HEK293 (cell line): ENCODE measurements around the gene ZNF280D.
A peak's percentile ranks its signal among the peaks of the same experiment; 100 is the strongest.

Experiments
- CTCF ChIA-PET: fragments of 350-600 bp; formaldehyde crosslinking; extraction: SDS; loops from one replicate; lab custom pipeline; 2021; ENCODE audit warnings: antibody characterized with exemption; lab: Yijun Ruan, JAX
- POLR2A ChIA-PET: fragments of 300-600 bp; formaldehyde crosslinking; extraction: SDS; loops from one replicate; lab custom pipeline; 2020; ENCODE audit warnings: antibody characterized with exemption, inconsistent platforms; lab: Yijun Ruan, JAX
- H3K27ac ChIP-seq: fragments of 200-500 bp; sonication (Bioruptor generic); 2 replicates; pipeline ENCODE4 v1.5.1; 2014; ENCODE audit warnings: low read depth, low read length, control low read depth, inconsistent platforms; ENCODE audit errors: extremely low read depth
- H3K36me3 ChIP-seq, 2 experiments: fragments of 200-500 bp in 1 of 2; sonication (Bioruptor generic) in 1 of 2; 1 replicate in 1 of 2; 2 replicates in 1 of 2; pipeline ENCODE4 v1.5.1; 2014 to 2017; ENCODE audit warnings: inconsistent platforms in 2 of 2, low read length in 2 of 2; ENCODE audit not compliant: control insufficient read depth in 2 of 2, insufficient read depth in 1 of 2
- H3K4me1 ChIP-seq: fragments of 200-500 bp; sonication (Bioruptor generic); 2 replicates; pipeline ENCODE4 v1.5.1; 2014; ENCODE audit warnings: mild to moderate bottlenecking, low read length, inconsistent platforms; ENCODE audit not compliant: control insufficient read depth, insufficient read depth
- H3K4me3 ChIP-seq: 2 replicates; pipeline ENCODE4 v1.5.1; 2011; ENCODE audit warnings: low read depth, mild to moderate bottlenecking, control low read depth, low read length, moderate library complexity
- H3K9me3 ChIP-seq: fragments of 200-500 bp; sonication (Bioruptor generic); 2 replicates; pipeline ENCODE4 v1.5.1; 2014; ENCODE audit warnings: low read depth, low read length, inconsistent platforms; ENCODE audit not compliant: control insufficient read depth, insufficient read depth
- CTCF ChIP-seq: fragments of 450-650 bp; formaldehyde crosslinking; IDR thresholded peaks from 2 replicates; pipeline ENCODE4 v1.5.1; 2016; ENCODE audit warnings: missing biosample characterization, missing genetic modification characterization
- FEZF1 ChIP-seq: fragments of 450-650 bp; formaldehyde crosslinking; IDR thresholded peaks from 2 replicates; pipeline ENCODE4 v1.5.1; 2016; ENCODE audit warnings: missing biosample characterization, missing genetic modification characterization
- HOXD13 ChIP-seq: sonication (generic); formaldehyde crosslinking; IDR thresholded peaks from 2 replicates; pipeline ENCODE4 v1.8.0; 2022; ENCODE audit warnings: missing genetic modification reagents, borderline replicate concordance
- KLF10 ChIP-seq: fragments of 450-650 bp; IDR thresholded peaks from 2 replicates; pipeline ENCODE4 v1.5.1; 2018; ENCODE audit warnings: missing biosample characterization, mild to moderate bottlenecking, missing genetic modification characterization
- KLF17 ChIP-seq: fragments of 450-650 bp; formaldehyde crosslinking; IDR thresholded peaks from 2 replicates; pipeline ENCODE4 v1.5.1; 2016; ENCODE audit warnings: missing biosample characterization, missing genetic modification characterization
- PRDM1 ChIP-seq: fragments of 450-650 bp; formaldehyde crosslinking; IDR thresholded peaks from 2 replicates; pipeline ENCODE4; 2016; ENCODE audit warnings: missing biosample characterization, missing genetic modification characterization
- SALL2 ChIP-seq: fragments of 450-650 bp; formaldehyde crosslinking; IDR thresholded peaks from 2 replicates; pipeline ENCODE4 v1.5.0; 2017; ENCODE audit warnings: missing biosample characterization, mild to moderate bottlenecking, missing genetic modification characterization, borderline replicate concordance
- SETDB1 ChIP-seq: IDR thresholded peaks from one replicate; pipeline ENCODE4 v1.6.1; 2017; ENCODE audit warnings: mild to moderate bottlenecking, low read length, moderate library complexity, mixed read lengths; ENCODE audit not compliant: insufficient read length
- TCF7L2 ChIP-seq: IDR thresholded peaks from 2 replicates; pipeline ENCODE4 v1.6.1; 2011; ENCODE audit warnings: low read depth, mild to moderate bottlenecking, inconsistent platforms, low read length, moderate library complexity, borderline replicate concordance
- WT1 ChIP-seq: fragments of 450-650 bp; formaldehyde crosslinking; IDR thresholded peaks from 2 replicates; pipeline ENCODE4 v1.5.1; 2016; ENCODE audit warnings: missing biosample characterization, missing genetic modification characterization
- ZBTB20 ChIP-seq: fragments of 450-650 bp; formaldehyde crosslinking; IDR thresholded peaks from 2 replicates; pipeline ENCODE4 v1.5.1; 2016; ENCODE audit warnings: missing biosample characterization, missing genetic modification characterization
- ZBTB8A ChIP-seq: fragments of 450-650 bp; formaldehyde crosslinking; IDR thresholded peaks from 2 replicates; pipeline ENCODE4 v1.5.1; 2016; ENCODE audit warnings: missing biosample characterization, missing genetic modification characterization
- ZFP37 ChIP-seq: fragments of 450-650 bp; formaldehyde crosslinking; IDR thresholded peaks from 2 replicates; pipeline ENCODE4 v1.5.1; 2016; ENCODE audit warnings: missing biosample characterization, missing genetic modification characterization
- ZFP69B ChIP-seq: fragments of 450-650 bp; formaldehyde crosslinking; IDR thresholded peaks from 2 replicates; pipeline ENCODE4 v1.5.1; 2016; ENCODE audit warnings: missing biosample characterization, missing genetic modification characterization
- ZNF133 ChIP-seq: fragments of 450-650 bp; formaldehyde crosslinking; IDR thresholded peaks from 2 replicates; pipeline ENCODE4 v1.5.1; 2016; ENCODE audit warnings: missing biosample characterization, missing genetic modification characterization
- ZNF214 ChIP-seq: fragments of 450-650 bp; formaldehyde crosslinking; IDR thresholded peaks from 2 replicates; pipeline ENCODE4 v1.5.1; 2017; ENCODE audit warnings: missing biosample characterization, mild to moderate bottlenecking, missing genetic modification characterization, borderline replicate concordance
- ZNF335 ChIP-seq: fragments of 450-650 bp; formaldehyde crosslinking; conservative IDR thresholded peaks from 2 replicates; pipeline ENCODE4 v1.5.1; 2016; ENCODE audit warnings: missing biosample characterization, missing genetic modification characterization
- ZNF391 ChIP-seq: fragments of 450-650 bp; formaldehyde crosslinking; IDR thresholded peaks from 2 replicates; pipeline ENCODE4 v1.5.1; 2016; ENCODE audit warnings: low read depth, missing biosample characterization, missing genetic modification characterization, borderline replicate concordance
- ZNF544 ChIP-seq: fragments of 450-650 bp; formaldehyde crosslinking; IDR thresholded peaks from 2 replicates; pipeline ENCODE4 v1.5.0; 2017; ENCODE audit warnings: missing biosample characterization, missing genetic modification characterization
- ZNF548 ChIP-seq: fragments of 450-650 bp; formaldehyde crosslinking; IDR thresholded peaks from 2 replicates; pipeline ENCODE4 v1.5.1; 2016; ENCODE audit warnings: missing biosample characterization, missing genetic modification characterization
- ZNF558 ChIP-seq: fragments of 450-650 bp; formaldehyde crosslinking; IDR thresholded peaks from 2 replicates; pipeline ENCODE4 v1.5.1; 2016; ENCODE audit warnings: missing biosample characterization, missing genetic modification characterization
- ZNF571 ChIP-seq: fragments of 450-650 bp; formaldehyde crosslinking; IDR thresholded peaks from 2 replicates; pipeline ENCODE4 v1.5.0; 2017; ENCODE audit warnings: missing biosample characterization, missing genetic modification characterization
- ZNF626 ChIP-seq: fragments of 450-650 bp; sonication (Bioruptor Pico); formaldehyde crosslinking; IDR thresholded peaks from 2 replicates; pipeline ENCODE4 v1.5.1; 2018; ENCODE audit warnings: missing biosample characterization, missing genetic modification characterization, inconsistent platforms

ZNF280D gene

GRCh38 chr15:56734013-56734635 lies 815 bp upstream of the ZNF280D start:
- Histone ChIP-seq H3K27ac (no peak overlapping the region), H3K36me3 (peaks cover 0 to 5% of the 10 kb centered on the region in 2 experiments; a peak in 1 of 3 replicates), H3K9me3 (no peaks in the 10 kb centered on the region), H3K4me3 (no peak overlapping the region), H3K4me1 (peaks cover 5% of the 10 kb centered on the region)
- POLR2A ChIA-PET, result interaction anchor here (0.7 to 1.0 kb wide), 2 partner anchors 11 to 65 kb away, joined by 3 read pairs; no protein-coding TSS in a partner anchor
- CTCF ChIA-PET, result interaction anchor here (0.6 kb wide), 1 partner anchor 808 kb away, joined by 4 read pairs; no protein-coding TSS in a partner anchor
- TF ChIP-seq ZNF626 (tag by site-specific recombination) (peak; percentile 16; the same call in 1 of the 2 replicates), SETDB1 (peak; percentile 49), ZNF571 (no peak)
- TF ChIP-seq, all 188 proteins: peak for 2

- TF ChIP-seq ZNF544 (tag by site-specific recombination) (no peak), ZBTB8A (tag by site-specific recombination) (0 out of 2 replicates have a peak, but pooled peaks have one; percentile 29), ZNF558 (tag by site-specific recombination) (no peak), ZFP37 (tag by site-specific recombination) (0 out of 2 replicates have a peak, but pooled peaks have one; percentile 17), ZBTB20 (tag by site-specific recombination) (peak; percentile 34; the same call in 1 of the 2 replicates), ZNF335 (tag by site-specific recombination) (peak; percentile 27; the same call in 1 of the 2 replicates)
- peaks cover 5% of the 10 kb centered on the region for H3K4me1 ChIP-seq
- H3K9me3 ChIP-seq, result no peaks in the 10 kb centered on the region
- peak overlapping the region; percentile 93 for H3K27ac ChIP-seq
- ChIA-PET CTCF (no interaction called here), POLR2A (interaction anchor here (1.0 kb wide), 1 partner anchor 13 kb away, joined by 3 read pairs; no protein-coding TSS in a partner anchor)
- H3K4me3 ChIP-seq, result peak overlapping the region; percentile 45
- peaks cover 0 to 5% of the 10 kb centered on the region in 2 experiments; a peak in 1 of 3 replicates for H3K36me3 ChIP-seq
Measured at GRCh38 chr15:56732886-56733135, 498 bp downstream of the ZNF280D start.

GRCh38 chr15:56732135-56732885 lies 999 bp downstream of the ZNF280D start:
- Histone ChIP-seq H3K4me1 (peaks cover 5% of the 10 kb centered on the region; the same call in 1 of the 2 replicates), H3K36me3 (peaks cover 0 to 5% of the 10 kb centered on the region in 2 experiments; a peak in 1 of 3 replicates)
- TF ChIP-seq FEZF1 (peak; percentile 27; the same call in 1 of the 2 replicates), KLF17 (tag by site-specific recombination) (no peak), TCF7L2 (peak; percentile 70; the same call in 1 of the 2 replicates)
- TF ChIP-seq, all 188 proteins: peak for 2
- peak overlapping the region; percentile 93 for H3K27ac ChIP-seq
- no peaks in the 10 kb centered on the region for H3K9me3 ChIP-seq
- ChIA-PET CTCF (interaction anchor here (0.7 kb wide), 1 partner anchor 51 kb away, joined by 3 read pairs; no protein-coding TSS in a partner anchor), POLR2A (no interaction called here)
- peak overlapping the region; percentile 45 for H3K4me3 ChIP-seq

- no peak overlapping the region for H3K27ac ChIP-seq
- CTCF ChIA-PET, result no interaction called here
- TF ChIP-seq WT1 (tag by site-specific recombination) (no peak), CTCF (tag by site-specific recombination) (no peak), KLF10 (tag by site-specific recombination) (no peak), ZNF548 (no peak), SALL2 (tag by site-specific recombination) (no peak), ZNF133 (tag by site-specific recombination) (no peak), ZFP69B (tag by site-specific recombination) (no peak), HOXD13 (CRISPR knock-in tag) (no peak), ZNF214 (tag by site-specific recombination) (no peak), PRDM1 (no peak), ZNF391 (tag by site-specific recombination) (no peak)
- TF ChIP-seq, all 188 proteins: peak for 0
- POLR2A ChIA-PET, result no interaction called here
- peaks cover 0 to 5% of the 10 kb centered on the region in 2 experiments; a peak in 1 of 3 replicates for H3K36me3 ChIP-seq
- H3K9me3 ChIP-seq, result no peaks in the 10 kb centered on the region
- H3K4me1 ChIP-seq, result peaks cover under 1% of the 10 kb centered on the region; the same call in 1 of the 2 replicates
- no peak overlapping the region for H3K4me3 ChIP-seq
Measured at GRCh38 chr15:56731548-56731947, 1.8 kb downstream of the ZNF280D start.
